Activated CD8-positive, alpha-beta memory T cell treated with anti-CD3 and anti-CD28 coated beads for 1 hour (primary cell): ENCODE data around the gene PRAF2.

Experiments used
- DNase-seq, 2 donors: peaks; one replicate each; pipeline ENCODE4 v3.0.0-alpha.2; 2020; ENCODE audit warnings: low read depth in 1 of 2; ENCODE audit errors: extremely low read depth in 1 of 2

The PRAF2 gene

GRCh38 chrX:49043220-49043986 is 30.4 kb downstream of the PRAF2 start, which contains the start of gene TFE3:
Gene TFE3 (minus strand): TSS chrX:49043357. CDS start chrX:49043226, 131 bp downstream.
- DNase-seq, result peak; percentile 82 to 92

GRCh38 chrX:49042581-49043219 is 31.1 kb downstream of the PRAF2 start:
- no peak for DNase-seq

GRCh38 chrX:49041744-49042580 is 31.8 kb downstream of the PRAF2 start:
- DNase-seq, result no peak

- no peak for DNase-seq
Measured at GRCh38 chrX:49040376-49040955, 33.3 kb downstream of the PRAF2 start.

- peak in 1 of 2 donors; percentile 1 for DNase-seq
Measured at GRCh38 chrX:49039598-49040375, 34.0 kb downstream of the PRAF2 start.

DNA sequence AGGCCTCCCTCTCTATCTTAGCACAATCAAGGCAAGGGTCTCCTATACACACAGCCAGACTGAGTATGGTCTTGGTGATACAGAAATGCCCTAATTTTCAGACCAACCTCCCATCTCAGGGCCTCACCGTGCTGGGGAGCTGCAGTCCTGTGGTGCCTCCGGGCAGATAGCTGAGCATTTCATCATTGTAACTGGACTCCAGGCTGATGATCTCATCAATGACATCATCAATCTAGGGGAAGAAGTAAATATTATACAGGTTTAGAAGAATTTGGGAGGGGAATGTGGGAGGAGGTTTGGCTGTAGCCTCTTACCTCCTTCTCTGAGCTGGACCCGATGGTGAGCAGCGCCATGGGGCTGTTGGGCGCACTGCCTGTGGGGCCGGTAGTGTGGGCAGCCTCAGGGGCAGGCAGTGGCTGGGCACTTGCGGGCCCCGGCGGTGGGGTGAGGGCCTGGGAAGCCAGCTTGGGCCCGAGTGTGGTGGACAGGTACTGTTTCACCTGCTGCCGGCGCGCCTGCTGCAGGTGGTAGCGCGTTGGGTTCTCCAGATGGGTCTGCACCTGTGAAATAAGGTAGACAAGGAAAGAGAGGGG is 35.8 kb downstream of the PRAF2 start:
- no peak for DNase-seq

GRCh38 chrX:49030283-49030682 is 43.5 kb downstream of the PRAF2 start:
- DNase-seq, result no peak

DNA sequence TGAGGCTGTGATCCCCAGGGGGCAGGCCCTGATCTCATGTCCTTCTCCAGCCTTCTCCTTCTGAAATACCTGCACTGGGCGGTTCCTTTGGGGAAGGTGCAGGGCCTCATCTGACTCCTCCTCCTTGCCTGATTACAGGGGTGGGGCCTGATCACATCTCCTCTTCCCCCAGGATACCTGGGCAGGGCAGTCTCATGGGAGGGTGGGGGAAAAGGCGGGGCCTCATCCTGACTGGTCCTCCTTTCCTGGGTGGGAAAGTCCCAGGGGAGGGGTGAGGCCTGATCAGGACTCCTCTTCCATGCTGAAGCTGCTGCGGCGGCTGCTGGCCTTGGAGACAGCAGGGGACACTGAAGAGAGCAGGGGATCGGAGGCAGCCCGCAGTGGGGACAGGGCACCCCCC is 43.9 kb downstream of the PRAF2 start:
- no peak for DNase-seq
